Measurements from ENCODE around the gene CUTA.

The CUTA gene

DNA sequence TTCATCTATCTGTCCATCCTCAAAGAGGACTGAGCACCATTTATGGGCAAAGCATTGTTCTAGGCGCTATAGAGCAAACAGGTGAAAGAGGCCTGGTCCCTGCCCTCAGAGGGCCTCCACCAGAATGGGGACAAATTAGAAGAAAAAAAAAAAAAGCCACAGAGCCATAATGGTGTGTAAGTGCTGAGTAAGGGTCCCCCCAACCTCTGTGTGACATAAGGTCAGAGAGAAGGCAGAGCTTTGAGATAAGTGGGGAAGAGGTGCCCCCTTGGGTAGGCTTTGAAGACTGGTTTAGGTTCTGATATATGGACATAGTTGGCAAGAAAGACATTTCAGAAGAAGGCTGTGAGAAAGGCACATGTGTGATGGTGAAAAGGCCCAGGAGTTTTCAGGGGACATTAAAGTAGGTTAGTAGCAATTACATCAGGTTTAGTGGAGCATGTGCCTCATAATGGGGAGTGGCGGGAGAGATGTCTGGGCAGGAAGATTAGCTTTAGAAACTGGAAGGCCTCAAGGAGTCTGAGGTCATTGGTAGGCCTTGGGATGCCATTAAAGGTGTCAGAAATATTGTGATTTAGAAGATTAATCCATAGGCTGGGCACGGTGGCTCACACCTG lies 21.2 kb upstream of the CUTA start:
- no peak for DNase-seq

DNA sequence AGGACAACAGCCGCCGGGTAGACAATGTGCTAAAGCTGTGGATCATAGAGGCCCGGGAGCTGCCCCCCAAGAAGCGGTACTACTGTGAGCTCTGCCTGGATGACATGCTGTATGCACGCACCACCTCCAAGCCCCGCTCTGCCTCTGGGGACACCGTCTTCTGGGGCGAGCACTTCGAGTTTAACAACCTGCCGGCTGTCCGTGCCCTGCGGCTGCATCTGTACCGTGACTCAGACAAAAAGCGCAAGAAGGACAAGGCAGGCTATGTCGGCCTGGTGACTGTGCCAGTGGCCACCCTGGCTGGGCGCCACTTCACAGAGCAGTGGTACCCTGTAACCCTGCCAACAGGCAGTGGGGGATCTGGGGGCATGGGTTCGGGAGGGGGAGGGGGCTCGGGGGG lies 19.8 kb upstream of the CUTA start:
- no peak for DNase-seq

DNA sequence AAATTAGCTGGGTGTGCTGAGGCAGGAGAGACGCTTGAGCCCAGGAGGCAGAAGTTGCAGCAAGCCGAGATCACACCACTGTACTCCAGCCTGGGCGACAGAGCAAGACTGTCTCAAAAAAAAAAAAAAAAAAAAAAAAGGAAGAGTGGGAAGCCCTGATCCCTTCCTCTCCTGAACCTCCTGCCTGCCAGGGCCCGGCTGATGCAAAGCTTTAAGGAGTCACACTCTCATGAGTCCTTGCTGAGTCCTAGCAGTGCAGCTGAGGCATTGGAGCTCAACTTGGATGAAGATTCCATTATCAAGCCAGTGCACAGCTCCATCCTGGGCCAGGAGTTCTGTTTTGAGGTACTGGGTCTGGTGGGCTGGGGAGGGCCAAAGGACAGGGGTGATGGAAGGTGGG lies 17.1 kb upstream of the CUTA start:
- DNase-seq = no peak

DNA sequence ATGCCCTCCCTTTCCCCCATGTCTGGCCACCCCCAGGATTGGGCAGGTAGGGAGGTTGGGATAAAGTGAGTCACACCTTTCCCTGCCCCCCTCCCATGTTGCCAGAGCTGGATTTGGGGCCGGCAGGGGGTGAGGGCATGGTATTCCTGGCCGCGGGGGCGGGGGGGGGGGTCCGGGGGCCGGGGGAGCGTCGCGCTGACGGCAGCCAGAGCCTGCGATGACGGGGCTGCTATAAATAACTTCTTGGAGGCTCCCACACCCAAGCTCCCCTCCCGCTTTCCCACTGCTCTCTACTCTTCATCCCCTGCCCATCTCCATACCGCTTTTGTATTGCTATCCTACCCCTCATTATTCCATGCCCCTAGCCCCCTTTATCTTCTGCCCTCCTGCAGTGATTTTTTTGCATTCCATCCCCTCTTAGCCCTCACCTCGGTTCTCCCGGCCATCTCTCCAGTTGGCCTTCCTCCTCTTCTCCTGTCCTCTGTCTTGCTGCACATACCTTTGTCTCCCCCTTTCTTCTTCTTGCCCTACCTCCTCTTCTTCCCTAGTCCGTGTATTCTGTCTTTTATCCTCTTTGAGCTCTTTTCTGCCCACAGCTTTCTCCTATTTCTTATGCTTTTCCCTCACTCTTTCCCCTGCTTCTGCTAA lies 15.8 kb upstream of the CUTA start:
- no peak for DNase-seq

DNA sequence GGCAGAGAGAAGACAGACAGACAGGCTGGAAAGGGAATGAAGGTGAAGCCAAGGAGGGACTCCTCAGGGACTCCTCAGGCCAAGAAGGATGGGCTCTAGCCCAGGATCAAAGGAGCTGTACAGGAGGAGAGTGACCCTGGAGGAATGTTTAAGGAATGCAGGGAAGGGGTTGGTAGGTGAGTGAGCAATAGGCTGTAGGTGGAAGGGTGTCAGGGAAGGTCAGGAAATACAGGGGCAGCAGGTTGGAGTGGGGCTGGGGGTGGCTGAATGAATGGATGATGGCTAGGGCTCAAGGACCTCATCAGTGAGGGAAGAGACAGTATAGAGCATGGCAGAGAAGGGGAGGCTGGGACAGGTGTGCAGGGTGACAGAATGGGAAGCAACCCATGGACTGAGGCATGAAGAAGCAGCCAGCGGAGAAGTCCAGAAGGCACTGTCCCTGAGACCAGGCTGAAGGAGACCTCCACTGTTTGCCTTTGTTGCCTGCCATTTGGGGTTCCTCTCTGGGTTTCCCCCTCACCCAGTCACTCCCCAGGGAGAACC lies 15.2 kb upstream of the CUTA start:
- DNase-seq = no peak

DNA sequence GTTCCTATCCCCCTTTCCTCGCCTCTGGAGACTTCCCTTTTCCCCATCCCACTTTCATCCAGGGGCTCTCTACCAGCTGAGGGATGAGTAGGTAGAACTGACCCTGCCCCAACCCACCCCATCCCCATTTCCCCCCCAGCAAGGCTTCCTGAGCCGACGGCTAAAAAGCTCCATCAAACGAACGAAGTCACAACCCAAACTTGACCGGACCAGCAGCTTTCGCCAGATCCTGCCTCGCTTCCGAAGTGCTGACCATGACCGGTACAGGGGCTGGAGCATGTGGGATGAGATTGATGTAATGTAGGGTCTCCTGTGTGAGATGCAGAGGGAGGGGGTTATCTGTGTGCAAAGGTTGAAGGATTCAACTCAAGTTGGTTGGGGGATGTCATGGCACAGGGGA lies 14.6 kb upstream of the CUTA start:
- DNase-seq = no peak

DNA sequence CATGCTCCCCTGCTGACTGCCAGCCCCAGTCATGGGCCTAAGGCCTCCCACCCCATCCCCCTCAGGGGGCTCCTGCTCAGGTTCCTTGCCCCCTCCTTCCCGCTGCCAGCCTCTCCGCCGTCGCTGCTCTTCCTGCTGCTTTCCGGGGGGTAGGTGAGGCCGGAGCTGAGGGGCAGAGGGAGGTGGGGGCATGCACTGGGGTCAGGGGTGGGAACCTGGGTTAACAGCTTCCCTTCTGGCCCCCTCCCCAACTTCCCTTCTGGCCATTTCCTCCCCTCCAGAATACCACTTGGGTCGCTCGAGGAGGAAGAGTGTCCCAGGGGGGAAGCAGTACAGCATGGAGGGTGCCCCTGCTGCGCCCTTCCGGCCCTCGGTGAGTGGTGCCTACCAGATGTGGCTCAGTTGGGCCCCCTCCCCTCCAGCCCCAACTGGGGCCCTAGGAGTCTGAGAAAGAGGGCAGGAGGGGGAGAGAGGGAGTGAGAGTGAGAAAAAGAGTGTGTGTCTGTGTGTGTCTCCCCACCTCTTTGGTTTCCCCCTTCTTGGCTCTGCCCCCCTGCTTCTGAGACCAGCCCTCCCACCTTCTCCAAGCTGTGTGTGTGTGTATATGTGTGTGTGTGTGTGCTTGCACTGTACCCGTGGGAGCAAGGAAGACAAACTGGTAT lies 14.1 kb upstream of the CUTA start:
- DNase-seq = no peak

DNA sequence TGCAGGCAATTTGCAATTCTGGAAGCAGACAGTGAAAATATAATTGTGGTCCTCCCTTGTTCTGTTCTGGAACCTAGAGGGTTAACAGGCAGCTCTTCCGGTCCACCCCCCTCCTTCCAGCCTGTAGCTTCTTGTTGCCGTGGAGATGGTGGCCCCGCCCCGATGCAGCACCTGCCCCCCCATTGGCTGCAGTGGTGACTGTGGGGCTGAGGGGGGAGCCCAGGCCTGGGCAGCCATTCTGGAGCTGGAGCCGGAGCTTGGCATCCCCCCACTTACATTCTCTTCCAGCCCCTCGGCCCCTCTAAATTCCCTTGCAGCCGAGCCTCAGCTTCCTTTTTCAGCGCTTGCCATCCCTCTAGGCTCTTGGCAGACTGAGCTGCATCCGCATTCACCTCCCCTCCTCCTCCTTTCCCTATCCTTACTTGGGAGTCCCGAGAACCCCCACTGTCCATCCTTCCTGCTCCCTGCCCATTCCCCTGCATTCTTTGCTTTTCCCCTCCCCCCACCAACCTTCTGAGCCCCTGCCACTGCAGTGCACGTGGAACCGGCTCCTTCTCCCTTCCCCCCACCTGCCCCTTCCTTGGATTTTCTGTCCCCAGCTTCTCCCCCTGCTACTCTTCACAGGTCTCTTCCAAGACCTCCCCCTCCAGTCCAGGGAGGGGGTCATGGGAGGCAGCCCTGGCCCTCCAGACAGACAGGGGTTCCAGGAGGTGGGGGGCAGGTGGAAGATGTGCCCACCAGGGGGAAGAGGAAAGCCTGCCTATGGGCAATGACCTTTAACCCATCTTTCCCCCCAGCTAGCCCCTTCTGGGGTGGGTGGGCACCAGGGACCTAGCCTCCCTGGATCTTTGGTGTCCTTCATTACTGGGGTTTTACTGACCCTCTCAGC lies 13.3 kb upstream of the CUTA start:
- DNase-seq = peak; percentile 67

DNA sequence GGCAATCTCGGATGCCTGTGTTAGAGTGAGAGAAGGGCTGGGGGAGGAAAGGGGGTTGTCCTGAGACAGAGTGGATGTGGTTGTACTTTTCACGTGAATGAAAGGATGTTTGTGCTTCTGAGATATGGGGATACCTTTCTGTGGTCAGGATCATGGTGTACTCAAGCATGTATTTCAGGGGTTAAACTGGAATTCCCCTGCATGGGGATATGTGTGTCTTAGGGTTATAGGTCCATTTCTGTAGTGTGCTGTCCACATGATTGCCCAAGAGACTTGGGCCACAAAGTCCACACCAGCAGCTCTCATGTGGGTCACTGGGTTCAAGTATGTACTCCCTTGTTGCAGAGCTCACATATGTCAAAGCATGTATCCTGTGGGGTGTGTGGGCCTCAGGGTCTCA lies 12.4 kb upstream of the CUTA start:
- DNase-seq = no peak

DNA sequence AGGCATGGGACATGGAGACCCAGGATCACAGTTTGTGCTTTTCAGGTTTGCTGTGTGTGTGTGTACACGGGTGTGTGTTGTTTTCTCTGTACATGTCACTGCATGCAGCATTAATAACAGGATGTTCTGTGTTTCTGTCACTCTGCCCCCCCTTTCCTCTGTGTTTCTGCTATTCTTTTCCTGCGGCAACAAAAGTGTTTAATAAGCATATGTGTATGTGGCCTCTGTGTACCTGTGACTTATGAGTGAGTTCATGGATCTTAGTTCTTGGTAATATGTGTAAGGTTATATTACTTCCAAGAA lies 11.8 kb upstream of the CUTA start:
- no peak for DNase-seq

DNA sequence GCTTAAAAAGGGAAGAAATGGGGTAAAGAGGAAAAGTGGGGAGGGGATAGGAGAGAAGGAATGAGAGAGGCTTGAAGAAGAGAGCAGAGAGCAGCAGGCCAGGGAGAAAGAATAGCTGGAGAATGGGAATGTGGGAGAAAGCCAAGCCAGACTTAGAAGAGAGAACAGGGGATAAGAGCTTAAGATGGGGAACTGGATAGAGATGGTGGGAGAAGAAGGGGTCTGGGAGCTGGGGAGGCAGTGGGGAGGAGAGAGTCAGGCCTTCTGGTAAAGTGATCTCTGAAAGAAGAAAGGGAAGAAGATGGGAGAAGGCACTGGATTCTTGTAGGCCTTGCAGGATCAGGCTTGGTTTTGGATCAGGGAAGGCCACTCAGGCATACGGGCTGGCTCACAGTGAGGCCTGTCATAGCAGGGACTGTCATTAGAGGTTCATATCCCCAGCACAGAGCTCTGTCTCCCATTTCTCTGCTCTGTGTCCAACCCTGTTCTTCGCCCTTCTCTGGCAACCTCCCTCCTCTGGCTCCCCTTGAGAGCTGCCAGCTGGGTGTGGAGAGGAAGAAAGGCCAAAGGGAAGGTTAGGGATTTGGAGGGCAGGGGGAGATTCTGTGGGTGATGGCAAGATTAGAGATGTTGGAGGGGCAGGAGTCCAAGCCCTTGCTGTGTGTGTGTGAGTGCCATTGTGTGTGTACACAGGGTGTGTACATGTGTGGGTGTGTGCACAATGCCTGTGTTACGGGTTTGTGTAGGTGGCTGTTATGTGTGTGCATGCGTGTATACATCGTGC lies 11.3 kb upstream of the CUTA start:
- no peak for DNase-seq

DNA sequence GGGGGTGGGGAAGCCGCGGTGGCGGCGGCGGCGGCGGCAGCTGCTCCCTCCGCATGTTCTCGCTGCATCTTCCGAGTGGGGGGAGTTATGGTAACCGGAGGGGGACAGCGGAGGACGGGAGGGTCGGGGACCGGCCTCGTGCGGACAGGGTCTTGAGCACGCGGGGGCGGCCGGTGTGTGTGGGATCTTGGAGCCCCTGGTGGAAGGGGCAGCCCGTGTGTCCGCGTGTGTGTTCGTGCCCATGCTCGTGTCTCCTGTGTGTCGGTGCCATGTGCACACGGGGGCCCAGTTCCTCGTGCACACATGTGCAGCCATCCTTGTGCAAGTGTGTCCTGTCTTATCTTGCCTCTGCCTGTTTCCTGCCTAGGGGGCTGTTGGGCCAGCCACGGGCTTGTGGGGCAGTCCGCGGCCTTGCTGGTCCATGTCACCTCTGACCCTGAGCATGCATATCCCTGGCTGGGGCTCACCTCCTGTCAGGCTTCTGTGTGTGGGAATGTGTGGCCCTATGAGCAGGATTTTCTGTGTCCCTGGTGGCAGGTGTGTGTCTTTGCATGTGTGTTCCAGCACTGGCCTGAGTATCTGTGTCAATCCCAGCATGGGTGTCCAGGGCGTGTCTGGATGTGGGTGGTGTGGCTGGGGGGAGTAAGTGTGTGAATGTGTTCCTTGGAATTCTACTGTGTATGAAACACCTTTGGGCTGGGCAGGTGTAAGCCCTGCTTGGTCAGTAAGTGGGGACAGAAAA lies 10.5 kb upstream of the CUTA start:
- no peak for DNase-seq

DNA sequence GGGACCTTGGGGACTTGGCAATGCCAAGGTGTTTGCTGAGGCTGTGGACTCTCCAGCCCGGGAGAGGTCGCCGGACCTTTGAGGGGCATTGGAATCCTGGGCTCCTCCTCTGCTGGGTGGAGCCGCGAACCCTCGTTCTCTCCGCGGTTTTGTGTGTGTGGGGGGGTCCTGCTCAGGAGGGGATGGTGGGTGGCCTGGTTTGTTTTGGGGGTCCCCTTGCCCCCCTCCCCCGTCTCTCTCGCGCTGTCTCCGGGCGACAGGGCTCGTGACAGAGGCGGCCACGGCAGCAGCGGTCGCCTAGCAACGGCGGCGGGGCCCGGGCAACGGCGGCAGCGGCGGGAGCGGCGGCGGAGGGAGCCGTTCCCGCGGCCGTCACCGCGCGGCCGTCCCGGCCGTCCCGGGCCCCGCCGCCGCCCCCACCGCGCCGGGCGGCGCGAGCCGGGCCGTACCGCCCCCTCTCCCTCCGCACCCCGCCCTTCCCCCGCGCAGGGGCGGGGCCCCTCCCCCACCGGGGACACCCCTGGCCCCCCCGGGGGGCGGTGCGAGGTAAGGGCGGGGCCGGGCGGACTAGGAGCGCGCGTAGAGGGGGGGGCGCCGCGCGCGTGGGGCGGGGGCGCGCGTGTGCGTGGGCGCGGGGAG lies 9.8 kb upstream of the CUTA start:
- no peak for DNase-seq

DNA sequence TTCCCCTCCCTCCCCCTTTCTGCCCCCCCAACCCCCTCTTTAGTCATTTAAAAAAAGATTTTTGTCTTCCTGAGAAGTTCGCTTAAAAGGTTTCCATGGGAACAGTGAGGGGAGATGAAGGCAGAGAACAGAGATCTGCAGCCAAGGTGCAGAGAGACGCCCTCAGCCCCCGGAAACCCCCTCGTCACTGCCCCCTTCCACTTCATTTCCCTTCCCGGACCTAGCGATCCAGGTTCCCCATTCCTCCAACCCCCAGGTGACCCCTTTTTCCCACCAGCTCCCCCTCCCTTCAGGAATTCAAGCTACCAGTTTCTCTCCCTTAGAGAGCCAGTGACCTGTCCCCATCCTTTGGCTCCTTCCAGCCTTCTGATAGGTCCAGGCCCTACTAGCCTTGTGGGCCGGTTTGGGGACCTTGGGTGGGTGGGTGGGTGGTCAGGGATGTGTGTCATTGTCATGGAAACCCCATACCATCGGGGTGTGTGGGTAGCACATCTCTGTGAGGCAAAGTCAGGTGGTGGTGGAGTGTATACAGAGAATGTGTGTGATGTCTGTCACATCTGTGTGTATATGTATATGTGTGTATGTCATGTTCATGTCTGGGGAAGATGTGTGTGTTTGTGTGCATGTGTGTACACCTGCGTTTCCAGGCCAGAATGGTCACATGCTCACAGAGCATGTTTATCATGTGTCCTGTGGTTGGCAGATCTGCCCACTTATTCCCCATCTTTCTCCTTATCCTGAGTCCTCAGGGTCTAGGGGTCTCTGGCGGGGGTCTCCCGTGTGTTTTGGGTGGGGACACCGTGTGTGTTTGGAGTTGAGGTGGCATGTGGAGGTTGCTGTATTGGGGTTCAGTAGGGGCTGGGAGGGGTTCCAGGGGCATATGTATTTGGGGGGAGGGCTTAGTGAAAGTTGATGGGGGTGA lies 8.9 kb upstream of the CUTA start:
- DNase-seq = no peak

DNA sequence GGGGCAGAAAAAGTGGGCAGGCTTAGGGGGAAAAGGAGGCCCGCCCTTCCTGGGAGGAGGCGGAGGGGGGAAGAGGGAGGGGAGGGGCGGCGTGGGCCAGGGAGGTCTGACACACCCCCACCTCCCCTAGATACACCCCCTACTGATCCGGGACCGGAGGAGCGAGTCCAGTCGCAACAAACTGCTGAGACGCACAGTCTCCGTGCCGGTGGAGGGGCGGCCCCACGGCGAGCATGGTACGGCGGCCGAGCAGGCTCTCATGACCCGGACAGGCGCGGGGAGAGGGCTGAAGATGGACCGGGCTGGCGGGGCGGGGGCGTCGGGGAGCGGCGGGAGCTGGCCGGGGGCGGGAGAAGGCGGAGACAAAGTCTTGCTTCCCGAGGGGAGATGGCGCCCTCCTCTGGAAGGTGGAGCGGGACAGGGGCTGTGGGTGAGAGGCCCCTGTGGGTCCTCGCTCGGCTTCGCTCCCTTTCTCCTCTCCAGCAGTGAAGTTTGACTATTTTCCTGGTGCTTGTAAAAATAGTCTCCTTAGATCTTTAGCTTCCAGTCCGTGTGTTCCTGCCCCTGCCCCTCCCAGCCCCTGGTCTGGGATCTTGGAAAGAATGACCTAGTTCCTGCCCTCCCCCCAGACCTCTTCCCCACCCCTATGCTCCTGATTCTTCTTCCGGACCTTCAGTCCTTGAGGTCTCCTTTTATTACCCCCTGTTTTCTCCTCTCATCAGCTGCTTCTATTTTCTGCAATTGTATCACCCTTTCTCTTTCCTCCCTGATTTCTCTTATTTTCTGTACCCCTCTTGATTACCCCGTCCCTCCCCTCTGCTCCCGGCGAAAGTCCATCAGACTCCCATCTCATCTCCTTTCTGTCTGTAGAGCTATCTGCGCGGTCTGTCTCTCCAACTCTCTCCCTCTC lies 8.0 kb upstream of the CUTA start:
- DNase-seq = peak; percentile 78

DNA sequence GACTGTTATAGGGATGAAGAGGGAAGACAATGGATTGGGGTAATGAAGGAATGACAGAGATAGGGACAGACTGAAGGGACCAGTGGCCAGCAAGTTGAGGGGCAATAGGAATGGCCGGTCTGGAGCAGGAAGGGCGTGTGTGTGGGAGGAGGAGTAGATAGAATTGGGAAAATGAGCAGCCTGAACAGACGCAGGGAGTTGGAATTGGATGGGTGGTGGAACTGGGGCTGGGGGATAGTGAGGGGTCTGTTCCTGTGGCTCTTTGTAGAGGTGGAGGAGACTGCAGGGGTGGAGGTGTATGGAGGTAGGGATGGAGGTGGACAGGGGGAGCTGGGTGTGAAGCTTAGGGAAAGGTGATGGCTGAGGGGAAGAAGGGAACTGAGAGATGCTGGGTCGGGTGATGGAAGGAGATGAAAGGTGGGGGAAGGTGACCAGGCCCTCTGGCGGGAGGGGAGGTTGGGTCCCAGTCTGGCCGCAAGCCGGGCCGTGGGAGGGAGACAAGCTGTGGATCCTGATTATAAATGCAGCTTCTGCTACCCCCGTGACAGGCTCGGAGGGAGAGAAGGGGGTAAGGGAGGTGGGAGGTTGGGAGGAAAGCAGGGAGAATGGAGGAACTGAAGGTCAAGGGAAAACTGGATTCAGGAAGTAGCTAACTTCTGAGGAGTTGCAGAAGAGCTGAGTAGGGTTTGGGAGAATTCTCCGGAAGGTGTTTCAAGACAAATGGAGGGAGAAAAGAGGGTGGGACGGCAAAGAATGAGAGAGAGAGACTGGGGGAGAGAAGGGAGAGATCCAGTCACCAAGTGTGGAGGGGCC lies 7.2 kb upstream of the CUTA start:
- no peak for DNase-seq

DNA sequence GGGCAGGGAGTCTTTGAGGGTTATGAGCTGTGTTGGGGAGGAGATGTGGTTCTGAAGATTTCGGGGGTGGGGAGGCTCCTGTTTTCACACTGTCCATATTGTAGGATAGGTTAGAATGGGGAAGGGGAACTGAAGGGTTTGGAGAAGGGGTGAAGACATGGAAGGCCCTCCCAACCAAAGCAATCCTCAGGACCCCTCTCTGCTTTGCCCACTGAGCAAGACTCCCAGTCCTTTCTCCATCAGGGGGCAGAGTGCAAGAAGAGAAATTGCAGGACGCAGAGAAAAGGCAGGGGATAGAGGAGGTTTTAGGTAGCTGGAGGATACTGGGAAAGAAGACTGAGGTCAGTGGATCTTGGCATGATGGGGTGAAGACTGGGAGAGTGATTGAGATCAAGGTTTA lies 5.9 kb upstream of the CUTA start:
- DNase-seq = no peak

DNA sequence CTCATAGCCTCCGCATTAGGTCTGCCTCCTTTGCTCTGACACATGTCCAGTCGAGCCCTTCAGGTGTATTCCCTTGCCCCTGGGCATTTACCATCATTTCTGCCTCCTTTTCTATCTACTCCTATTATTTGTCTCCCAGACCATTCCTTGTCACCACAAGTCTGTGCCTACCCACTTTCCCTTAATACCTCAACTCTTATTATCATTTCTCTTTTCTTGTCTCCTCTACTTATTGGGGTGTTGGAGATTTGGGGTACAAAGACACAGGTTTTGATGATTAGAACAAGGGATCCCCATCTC lies 3.4 kb upstream of the CUTA start:
- DNase-seq = no peak
